MM.1S (cell line): ENCODE results near the gene KIF25.

ENCODE experiments used
- DNase-seq: peaks from one replicate; pipeline ENCODE4 v3.0.0-alpha.2; 2015
- H2AFZ ChIP-seq: fragments of 300-600 bp; sonication (generic); 2 replicates; pipeline ENCODE4 v1.6.0; 2016; ENCODE audit warnings: antibody characterized with exemption, low read length
- H3F3A ChIP-seq: fragments of 300-600 bp; sonication (generic); 2 replicates; pipeline ENCODE4 v1.6.1; 2016; ENCODE audit warnings: mild to moderate bottlenecking, antibody characterized with exemption, low read length, moderate library complexity, mixed read lengths; ENCODE audit not compliant: insufficient read depth
- H3K27ac ChIP-seq: fragments of 300-600 bp; sonication (generic); 2 replicates; pipeline ENCODE4 v1.5.1; 2016; ENCODE audit warnings: mild to moderate bottlenecking, low read length
- H3K27me3 ChIP-seq: fragments of 300-600 bp; sonication (generic); replicated peaks from 2 replicates; pipeline ENCODE4 v1.6.0; 2016; ENCODE audit warnings: low read length; ENCODE audit not compliant: insufficient read depth
- H3K36me3 ChIP-seq: fragments of 300-600 bp; sonication (generic); replicated peaks from 2 replicates; pipeline ENCODE4 v1.6.1; 2016; ENCODE audit warnings: mild to moderate bottlenecking, low read length, mixed read lengths; ENCODE audit not compliant: insufficient read depth
- H3K4me1 ChIP-seq: fragments of 300-600 bp; sonication (generic); 2 replicates; pipeline ENCODE4 v1.6.1; 2016; ENCODE audit warnings: low read length, mixed read lengths
- H3K4me2 ChIP-seq: fragments of 300-600 bp; sonication (generic); 2 replicates; pipeline ENCODE4 v1.6.0; 2016; ENCODE audit warnings: low read depth, low read length
- H3K4me3 ChIP-seq: fragments of 300-600 bp; sonication (generic); 2 replicates; pipeline ENCODE4 v1.5.1; 2016; ENCODE audit warnings: low read length, mixed read lengths
- H3K79me2 ChIP-seq: fragments of 300-600 bp; sonication (generic); 2 replicates; pipeline ENCODE4 v1.6.1; 2016; ENCODE audit warnings: mixed run types, low read length, mixed read lengths
- H3K9ac ChIP-seq: fragments of 300-600 bp; sonication (generic); 2 replicates; pipeline ENCODE4 v1.6.1; 2016; ENCODE audit warnings: low read length, mixed read lengths
- H3K9me2 ChIP-seq: fragments of 300-600 bp; sonication (generic); replicated peaks from 2 replicates; pipeline ENCODE4 v1.6.1; 2016; ENCODE audit warnings: mild to moderate bottlenecking, low read length, mixed read lengths; ENCODE audit not compliant: insufficient read depth
- H3K9me3 ChIP-seq: fragments of 300-600 bp; sonication (generic); replicated peaks from 2 replicates; pipeline ENCODE4 v1.6.1; 2016; ENCODE audit warnings: mild to moderate bottlenecking, low read length, mixed read lengths; ENCODE audit not compliant: insufficient read depth
- H4K20me1 ChIP-seq: fragments of 300-600 bp; sonication (generic); 2 replicates; pipeline ENCODE4 v1.6.1; 2016; ENCODE audit warnings: mild to moderate bottlenecking, low read length, moderate library complexity, mixed read lengths; ENCODE audit not compliant: insufficient read depth
- EZH2 ChIP-seq: fragments of 300-600 bp; sonication (generic); optimal IDR thresholded peaks from 2 replicates; pipeline ENCODE3; 2017; ENCODE audit warnings: low read depth, mild to moderate bottlenecking, antibody characterized with exemption, low read length, mixed read lengths
- EZH2phosphoT487 ChIP-seq: fragments of 300-600 bp; sonication (generic); IDR thresholded peaks from 2 replicates; pipeline ENCODE4 v1.6.1; 2018; ENCODE audit warnings: antibody characterized with exemption, low read length
- TF ChIP-seq, protein P1 (sequence below): fragments of 300-600 bp; sonication (generic); IDR thresholded peaks from 2 replicates; pipeline ENCODE4 v1.5.1; 2016; ENCODE audit warnings: antibody characterized with exemption, low read length, mixed read lengths

The KIF25 gene

DNA sequence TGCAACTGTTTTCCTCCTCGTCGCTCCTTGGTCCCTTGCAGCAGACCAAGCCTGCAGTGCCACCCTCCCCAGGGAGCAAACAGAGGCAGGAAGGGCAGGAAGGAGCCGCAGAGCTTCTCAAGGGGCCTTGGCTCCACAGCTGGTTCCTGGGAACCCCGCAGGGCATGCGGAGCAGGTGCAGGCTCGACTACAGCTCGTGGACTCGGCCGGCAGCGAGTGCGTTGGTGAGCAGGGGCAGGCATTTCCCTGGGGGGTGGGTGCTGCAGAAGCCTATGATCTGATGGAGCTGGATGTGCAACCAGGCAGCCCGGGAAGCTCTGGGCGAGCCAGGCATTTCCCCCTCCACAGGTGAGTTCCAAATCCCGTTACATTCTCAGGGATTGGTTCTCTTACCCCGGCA lies 44.5 kb downstream of the KIF25 start:
- TF ChIP-seq EZH2phosphoT487: no peak
- no peak for TF ChIP-seq EZH2
- TF ChIP-seq, protein P1, sequence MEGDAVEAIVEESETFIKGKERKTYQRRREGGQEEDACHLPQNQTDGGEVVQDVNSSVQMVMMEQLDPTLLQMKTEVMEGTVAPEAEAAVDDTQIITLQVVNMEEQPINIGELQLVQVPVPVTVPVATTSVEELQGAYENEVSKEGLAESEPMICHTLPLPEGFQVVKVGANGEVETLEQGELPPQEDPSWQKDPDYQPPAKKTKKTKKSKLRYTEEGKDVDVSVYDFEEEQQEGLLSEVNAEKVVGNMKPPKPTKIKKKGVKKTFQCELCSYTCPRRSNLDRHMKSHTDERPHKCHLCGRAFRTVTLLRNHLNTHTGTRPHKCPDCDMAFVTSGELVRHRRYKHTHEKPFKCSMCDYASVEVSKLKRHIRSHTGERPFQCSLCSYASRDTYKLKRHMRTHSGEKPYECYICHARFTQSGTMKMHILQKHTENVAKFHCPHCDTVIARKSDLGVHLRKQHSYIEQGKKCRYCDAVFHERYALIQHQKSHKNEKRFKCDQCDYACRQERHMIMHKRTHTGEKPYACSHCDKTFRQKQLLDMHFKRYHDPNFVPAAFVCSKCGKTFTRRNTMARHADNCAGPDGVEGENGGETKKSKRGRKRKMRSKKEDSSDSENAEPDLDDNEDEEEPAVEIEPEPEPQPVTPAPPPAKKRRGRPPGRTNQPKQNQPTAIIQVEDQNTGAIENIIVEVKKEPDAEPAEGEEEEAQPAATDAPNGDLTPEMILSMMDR: no peak
- no peak for DNase-seq
- no peaks in the 10 kb centered on the region for H4K20me1 ChIP-seq
- H3K27ac ChIP-seq: no peak overlapping the region
- no peaks in the 10 kb centered on the region for H3K4me1 ChIP-seq
- no peak overlapping the region for H3K9ac ChIP-seq
- H3K79me2 ChIP-seq: no peaks in the 10 kb centered on the region
- no peaks in the 10 kb centered on the region for H3K9me3 ChIP-seq
- no peaks in the 10 kb centered on the region for H3F3A ChIP-seq
- no peaks in the 10 kb centered on the region for H3K36me3 ChIP-seq
- no peak overlapping the region for H3K4me3 ChIP-seq
- no peak overlapping the region for H3K4me2 ChIP-seq
- no peak overlapping the region for H2AFZ ChIP-seq
- H3K9me2 ChIP-seq: no peaks in the 10 kb centered on the region
- no peaks in the 10 kb centered on the region; the same call in 1 of the 2 replicates for H3K27me3 ChIP-seq

DNA sequence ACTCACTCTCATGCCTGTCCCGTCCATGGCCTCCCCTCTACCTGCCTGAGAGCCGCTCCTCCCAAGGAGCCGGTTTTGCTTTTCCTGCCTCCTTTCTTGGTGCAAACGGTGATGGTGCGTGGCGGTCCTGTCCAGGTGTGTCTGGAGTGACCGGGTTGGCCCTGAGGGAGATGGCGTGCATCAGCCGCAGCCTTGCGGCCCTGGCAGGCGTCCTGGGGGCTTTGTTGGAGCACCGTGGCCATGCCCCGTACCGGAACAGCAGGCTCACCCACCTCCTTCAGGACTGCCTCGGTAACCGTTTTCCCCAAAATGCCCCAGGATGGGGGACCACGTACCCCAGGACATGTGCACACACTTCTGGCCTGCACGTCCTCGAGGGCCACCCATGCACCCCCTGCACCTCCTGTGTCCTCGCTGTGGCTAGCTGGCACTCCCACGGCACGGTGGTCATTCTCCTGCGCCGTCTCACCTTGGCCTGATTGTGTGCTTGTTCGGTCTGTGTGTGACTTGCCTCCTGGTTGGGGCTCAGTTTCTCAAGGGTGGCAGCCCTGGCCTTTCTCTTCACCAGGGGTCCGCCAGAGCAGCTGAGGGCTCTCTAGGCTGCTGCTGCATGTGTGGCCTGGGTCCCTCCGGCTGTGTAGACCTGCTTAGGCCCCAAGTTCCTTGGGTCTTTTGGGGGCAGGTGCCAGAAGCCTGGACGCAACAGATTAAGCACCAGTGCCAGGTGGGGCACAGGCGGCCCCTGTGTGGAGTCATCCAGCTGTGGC lies 45.1 kb downstream of the KIF25 start:
- no peaks in the 10 kb centered on the region; the same call in 1 of the 2 replicates for H3K27me3 ChIP-seq
- no peak overlapping the region for H2AFZ ChIP-seq
- no peaks in the 10 kb centered on the region for H3K4me1 ChIP-seq
- H3K4me3 ChIP-seq: no peak overlapping the region
- H3K9ac ChIP-seq: no peak overlapping the region
- DNase-seq: no peak
- no peaks in the 10 kb centered on the region for H4K20me1 ChIP-seq
- no peaks in the 10 kb centered on the region for H3F3A ChIP-seq
- H3K79me2 ChIP-seq: no peaks in the 10 kb centered on the region
- H3K36me3 ChIP-seq: no peaks in the 10 kb centered on the region
- no peak for TF ChIP-seq EZH2
- TF ChIP-seq, protein P1: no peak
- no peak for TF ChIP-seq EZH2phosphoT487
- H3K27ac ChIP-seq: no peak overlapping the region
- H3K9me2 ChIP-seq: no peaks in the 10 kb centered on the region
- no peaks in the 10 kb centered on the region for H3K9me3 ChIP-seq
- H3K4me2 ChIP-seq: no peak overlapping the region

DNA sequence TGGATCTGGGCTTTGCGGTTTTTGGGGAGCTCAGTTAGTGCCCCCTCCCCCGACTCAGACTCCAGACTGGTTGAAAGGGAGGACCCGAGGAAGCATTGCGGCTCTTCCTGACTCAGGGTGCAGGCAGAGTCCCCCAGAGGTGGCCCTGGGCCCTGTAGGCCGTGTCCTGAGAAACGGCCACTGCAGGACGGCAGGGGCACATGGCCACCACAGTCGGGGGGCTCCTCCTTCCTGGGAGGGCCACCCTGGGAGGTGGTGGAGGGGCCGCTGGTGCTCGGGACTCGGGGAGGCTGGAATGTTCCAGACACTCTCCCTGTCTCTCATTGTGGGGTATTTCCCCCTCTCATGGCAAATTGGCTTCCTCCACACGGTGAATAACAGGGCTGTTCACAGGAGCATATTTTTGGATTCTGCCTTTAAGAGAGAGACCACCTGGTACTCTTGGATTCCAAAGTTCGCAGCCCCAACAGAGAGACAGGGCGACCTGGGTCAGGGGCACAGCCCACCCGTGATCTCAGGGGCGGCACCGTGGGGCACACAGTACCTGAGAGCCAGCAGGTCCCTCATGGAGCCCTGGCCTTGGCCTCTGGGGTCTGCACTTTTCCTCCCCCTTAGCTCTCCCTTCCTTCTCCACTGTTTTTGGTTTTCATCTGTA lies 45.8 kb downstream of the KIF25 start:
- Histone ChIP-seq H3K9ac (no peak overlapping the region), H3K9me2 (no peaks in the 10 kb centered on the region), H3K27me3 (no peaks in the 10 kb centered on the region; the same call in 1 of the 2 replicates), H3K79me2 (no peaks in the 10 kb centered on the region), H3K9me3 (no peaks in the 10 kb centered on the region), H2AFZ (no peak overlapping the region), H3K4me1 (no peaks in the 10 kb centered on the region), H3K36me3 (no peaks in the 10 kb centered on the region), H4K20me1 (no peaks in the 10 kb centered on the region), H3K4me3 (no peak overlapping the region), H3K27ac (no peak overlapping the region), H3F3A (no peaks in the 10 kb centered on the region), H3K4me2 (no peak overlapping the region)
- TF ChIP-seq EZH2phosphoT487 (no peak), EZH2 (no peak)
- TF ChIP-seq, protein P1: no peak
- no peak for DNase-seq
